Germinal center (tissue), 1 donor: ENCODE measurements around the gene DUSP9.
"Not testable (repeated sequence)": the region's sequence is repeated elsewhere in the genome, so short reads cannot be mapped to it uniquely, and the experiment has no call there.

Experiments used
- DNase-seq: peaks from one replicate; pipeline ENCODE4 v3.0.0; 2012; ENCODE audit warnings: mixed read lengths, low spot score

DUSP9 gene

GRCh38 chrX:153646620-153647373 lies at the start of gene DUSP9:
DUSP9 (plus strand) TSS chrX:153647203; CDS start chrX:153647954, 751 bp downstream.
- no peak for DNase-seq

GRCh38 chrX:153598541-153599191 lies 48.3 kb upstream of the DUSP9 start, which contains the start of gene CCNQ:
CCNQ (minus strand) TSS chrX:153599139; CDS start chrX:153599073, 66 bp downstream.
- no peak for DNase-seq

- peak; percentile 91 for DNase-seq
Observed at GRCh38 chrX:153599192-153600031, 47.6 kb upstream of the DUSP9 start.

- no peak for DNase-seq
Observed at GRCh38 chrX:153600032-153600373, 47.0 kb upstream of the DUSP9 start.

- DNase-seq = no peak
Observed at GRCh38 chrX:153600921-153601320, 46.1 kb upstream of the DUSP9 start.

- DNase-seq = no peak
Observed at GRCh38 chrX:153601511-153602110, 45.4 kb upstream of the DUSP9 start.

GRCh38 chrX:153602601-153603000 lies 44.4 kb upstream of the DUSP9 start:
- DNase-seq = no peak

- no peak for DNase-seq
Observed at GRCh38 chrX:153603131-153603656, 43.8 kb upstream of the DUSP9 start.

- not testable (repeated sequence) for DNase-seq
Observed at GRCh38 chrX:153604666-153605380, 42.2 kb upstream of the DUSP9 start.

GRCh38 chrX:153606503-153606902 lies 40.5 kb upstream of the DUSP9 start:
- no peak for DNase-seq

- no peak for DNase-seq
Observed at GRCh38 chrX:153608376-153608775, 38.6 kb upstream of the DUSP9 start.

- no peak for DNase-seq
Observed at GRCh38 chrX:153608806-153609205, 38.2 kb upstream of the DUSP9 start.

- DNase-seq = peak; percentile 68
Observed at GRCh38 chrX:153609917-153610835, 36.8 kb upstream of the DUSP9 start.

- DNase-seq = no peak
Observed at GRCh38 chrX:153610836-153611213, 36.2 kb upstream of the DUSP9 start.

GRCh38 chrX:153611298-153612095 lies 35.5 kb upstream of the DUSP9 start:
- DNase-seq = no peak

- DNase-seq = no peak
Observed at GRCh38 chrX:153612413-153612812, 34.6 kb upstream of the DUSP9 start.

GRCh38 chrX:153614818-153615217 lies 32.2 kb upstream of the DUSP9 start:
- no peak for DNase-seq

GRCh38 chrX:153620576-153620975 lies 26.4 kb upstream of the DUSP9 start:
- no peak for DNase-seq

- no peak for DNase-seq
Observed at GRCh38 chrX:153621949-153622598, 24.9 kb upstream of the DUSP9 start.
